SK-N-SH (cell line): ENCODE results near the gene PHC2.

Experiments
- CHD2 ChIP-seq: fragments of 150-350 bp; IDR thresholded peaks from 2 replicates; pipeline ENCODE4 v1.6.1; 2018; ENCODE audit warnings: low read length; ENCODE audit not compliant: partially characterized antibody
- EP300 ChIP-seq, 2 experiments: IDR thresholded peaks; 2 replicates each; pipeline versions ENCODE4 v1.4.0 to v1.6.1; 2012; ENCODE audit warnings: borderline replicate concordance in 1 of 2, low read depth in 1 of 2, low read length in 1 of 2
- FOSL2 ChIP-seq: IDR thresholded peaks from 2 replicates; pipeline ENCODE4 v1.4.0; 2012; ENCODE audit warnings: low read depth, mild to moderate bottlenecking, moderate library complexity, borderline replicate concordance
- NRF1 ChIP-seq: IDR thresholded peaks from 2 replicates; pipeline ENCODE4 v1.6.1; 2012; ENCODE audit warnings: low read depth, mild to moderate bottlenecking, low read length
- POLR2AphosphoS5 ChIP-seq: IDR thresholded peaks from 2 replicates; pipeline ENCODE4 v1.6.1; 2012; ENCODE audit warnings: low read depth, low read length
- SIN3A ChIP-seq: IDR thresholded peaks from 2 replicates; pipeline ENCODE4 v1.6.1; 2012; ENCODE audit warnings: low read depth, mild to moderate bottlenecking, low read length, moderate library complexity, borderline replicate concordance
- TAF1 ChIP-seq: IDR thresholded peaks from 2 replicates; pipeline ENCODE4 v1.6.1; 2012; ENCODE audit warnings: low read depth, mild to moderate bottlenecking, low read length, moderate library complexity, borderline replicate concordance
- TEAD4 ChIP-seq: IDR thresholded peaks from 2 replicates; pipeline ENCODE4 v1.4.0; 2012; ENCODE audit warnings: mild to moderate bottlenecking, borderline replicate concordance; ENCODE audit not compliant: insufficient read depth
- YY1 ChIP-seq: IDR thresholded peaks from 2 replicates; pipeline ENCODE4 v1.4.0; 2012; ENCODE audit warnings: low read depth, mild to moderate bottlenecking
- TF ChIP-seq, protein P1 (sequence below): fragments of 200-600 bp; sonication (generic); IDR thresholded peaks from 2 replicates; pipeline ENCODE4 v1.6.1; 2017; ENCODE audit warnings: antibody characterized with exemption, mild to moderate bottlenecking, moderate library complexity
- TF ChIP-seq, protein P2 (sequence below): fragments of 150-350 bp; IDR thresholded peaks from 2 replicates; pipeline ENCODE4 v1.6.1; 2017; ENCODE audit warnings: antibody characterized with exemption, low read length, low read depth, borderline replicate concordance
- TF ChIP-seq, protein P3 (sequence below): IDR thresholded peaks from 2 replicates; pipeline ENCODE4 v1.4.0; 2012; ENCODE audit warnings: low read depth, borderline replicate concordance
- TF ChIP-seq, protein P4 (sequence below): IDR thresholded peaks from 2 replicates; pipeline ENCODE4 v1.4.0; 2012; ENCODE audit warnings: low read depth, borderline replicate concordance
- TF ChIP-seq, protein P5 (sequence below): IDR thresholded peaks from 2 replicates; pipeline ENCODE4; 2012

DNA sequence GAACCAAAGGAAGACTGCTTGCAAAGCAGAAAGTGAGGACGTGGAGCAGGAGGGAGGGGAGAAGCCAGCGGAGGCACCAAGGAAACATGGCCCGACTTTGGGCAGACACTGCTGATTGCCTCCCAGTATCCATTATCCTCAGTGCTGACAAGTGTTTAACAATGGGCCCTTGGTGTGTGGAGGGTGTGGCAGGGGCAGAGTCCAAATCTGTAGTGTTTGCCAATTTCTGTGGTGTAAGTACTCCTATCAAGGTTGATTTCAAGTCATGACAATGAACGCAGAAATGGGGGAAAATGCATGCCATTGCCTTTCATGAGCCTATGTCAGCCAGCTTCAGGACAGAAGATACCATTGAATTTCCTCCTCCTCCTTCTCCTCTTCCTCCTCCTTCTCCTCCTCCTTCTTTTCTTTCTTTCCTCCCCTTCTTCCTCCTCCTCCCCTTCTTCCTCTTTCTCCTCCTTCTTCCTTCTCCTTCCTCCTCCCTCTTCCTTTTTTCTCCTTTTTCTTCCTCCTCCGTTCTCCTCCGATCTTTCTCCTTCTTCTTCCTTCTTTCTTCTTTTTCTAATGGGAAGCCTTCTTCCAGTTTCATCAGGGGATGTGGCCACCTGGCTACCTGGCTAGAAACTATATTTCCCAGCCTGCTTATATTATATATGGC lies 10.3 kb upstream of the PHC2 start:
- TF ChIP-seq, protein P1, sequence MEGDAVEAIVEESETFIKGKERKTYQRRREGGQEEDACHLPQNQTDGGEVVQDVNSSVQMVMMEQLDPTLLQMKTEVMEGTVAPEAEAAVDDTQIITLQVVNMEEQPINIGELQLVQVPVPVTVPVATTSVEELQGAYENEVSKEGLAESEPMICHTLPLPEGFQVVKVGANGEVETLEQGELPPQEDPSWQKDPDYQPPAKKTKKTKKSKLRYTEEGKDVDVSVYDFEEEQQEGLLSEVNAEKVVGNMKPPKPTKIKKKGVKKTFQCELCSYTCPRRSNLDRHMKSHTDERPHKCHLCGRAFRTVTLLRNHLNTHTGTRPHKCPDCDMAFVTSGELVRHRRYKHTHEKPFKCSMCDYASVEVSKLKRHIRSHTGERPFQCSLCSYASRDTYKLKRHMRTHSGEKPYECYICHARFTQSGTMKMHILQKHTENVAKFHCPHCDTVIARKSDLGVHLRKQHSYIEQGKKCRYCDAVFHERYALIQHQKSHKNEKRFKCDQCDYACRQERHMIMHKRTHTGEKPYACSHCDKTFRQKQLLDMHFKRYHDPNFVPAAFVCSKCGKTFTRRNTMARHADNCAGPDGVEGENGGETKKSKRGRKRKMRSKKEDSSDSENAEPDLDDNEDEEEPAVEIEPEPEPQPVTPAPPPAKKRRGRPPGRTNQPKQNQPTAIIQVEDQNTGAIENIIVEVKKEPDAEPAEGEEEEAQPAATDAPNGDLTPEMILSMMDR = no peak
- TF ChIP-seq POLR2AphosphoS5 (no peak), EP300 (IDR thresholded peaks at IDR 0.05; ENCODE audit: borderline replicate concordance in 1 of 2, low read depth in 1 of 2, low read length in 1 of 2) (no peak), TEAD4 (no peak), YY1 (no peak), CHD2 (no peak), SIN3A (no peak), NRF1 (no peak), TAF1 (no peak), FOSL2 (no peak)
- TF ChIP-seq, protein P2, sequence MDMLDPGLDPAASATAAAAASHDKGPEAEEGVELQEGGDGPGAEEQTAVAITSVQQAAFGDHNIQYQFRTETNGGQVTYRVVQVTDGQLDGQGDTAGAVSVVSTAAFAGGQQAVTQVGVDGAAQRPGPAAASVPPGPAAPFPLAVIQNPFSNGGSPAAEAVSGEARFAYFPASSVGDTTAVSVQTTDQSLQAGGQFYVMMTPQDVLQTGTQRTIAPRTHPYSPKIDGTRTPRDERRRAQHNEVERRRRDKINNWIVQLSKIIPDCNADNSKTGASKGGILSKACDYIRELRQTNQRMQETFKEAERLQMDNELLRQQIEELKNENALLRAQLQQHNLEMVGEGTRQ = no peak
- TF ChIP-seq, protein P3, sequence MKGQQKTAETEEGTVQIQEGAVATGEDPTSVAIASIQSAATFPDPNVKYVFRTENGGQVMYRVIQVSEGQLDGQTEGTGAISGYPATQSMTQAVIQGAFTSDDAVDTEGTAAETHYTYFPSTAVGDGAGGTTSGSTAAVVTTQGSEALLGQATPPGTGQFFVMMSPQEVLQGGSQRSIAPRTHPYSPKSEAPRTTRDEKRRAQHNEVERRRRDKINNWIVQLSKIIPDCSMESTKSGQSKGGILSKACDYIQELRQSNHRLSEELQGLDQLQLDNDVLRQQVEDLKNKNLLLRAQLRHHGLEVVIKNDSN = no peak
- TF ChIP-seq, protein P4, sequence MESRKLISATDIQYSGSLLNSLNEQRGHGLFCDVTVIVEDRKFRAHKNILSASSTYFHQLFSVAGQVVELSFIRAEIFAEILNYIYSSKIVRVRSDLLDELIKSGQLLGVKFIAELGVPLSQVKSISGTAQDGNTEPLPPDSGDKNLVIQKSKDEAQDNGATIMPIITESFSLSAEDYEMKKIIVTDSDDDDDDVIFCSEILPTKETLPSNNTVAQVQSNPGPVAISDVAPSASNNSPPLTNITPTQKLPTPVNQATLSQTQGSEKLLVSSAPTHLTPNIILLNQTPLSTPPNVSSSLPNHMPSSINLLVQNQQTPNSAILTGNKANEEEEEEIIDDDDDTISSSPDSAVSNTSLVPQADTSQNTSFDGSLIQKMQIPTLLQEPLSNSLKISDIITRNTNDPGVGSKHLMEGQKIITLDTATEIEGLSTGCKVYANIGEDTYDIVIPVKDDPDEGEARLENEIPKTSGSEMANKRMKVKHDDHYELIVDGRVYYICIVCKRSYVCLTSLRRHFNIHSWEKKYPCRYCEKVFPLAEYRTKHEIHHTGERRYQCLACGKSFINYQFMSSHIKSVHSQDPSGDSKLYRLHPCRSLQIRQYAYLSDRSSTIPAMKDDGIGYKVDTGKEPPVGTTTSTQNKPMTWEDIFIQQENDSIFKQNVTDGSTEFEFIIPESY = no peak
- TF ChIP-seq, protein P5, sequence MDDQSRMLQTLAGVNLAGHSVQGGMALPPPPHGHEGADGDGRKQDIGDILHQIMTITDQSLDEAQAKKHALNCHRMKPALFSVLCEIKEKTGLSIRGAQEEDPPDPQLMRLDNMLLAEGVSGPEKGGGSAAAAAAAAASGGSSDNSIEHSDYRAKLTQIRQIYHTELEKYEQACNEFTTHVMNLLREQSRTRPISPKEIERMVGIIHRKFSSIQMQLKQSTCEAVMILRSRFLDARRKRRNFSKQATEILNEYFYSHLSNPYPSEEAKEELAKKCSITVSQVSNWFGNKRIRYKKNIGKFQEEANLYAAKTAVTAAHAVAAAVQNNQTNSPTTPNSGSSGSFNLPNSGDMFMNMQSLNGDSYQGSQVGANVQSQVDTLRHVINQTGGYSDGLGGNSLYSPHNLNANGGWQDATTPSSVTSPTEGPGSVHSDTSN = no peak
